Activated gamma-delta T cell treated with Interleukin-2 at 50 U/mL for 16 hours (primary cell): ENCODE results near the gene MRPS10.
"Not testable (repeated sequence)": the region's sequence is repeated elsewhere in the genome, so short reads cannot be mapped to it uniquely, and the experiment has no call there.

Experiments
- DNase-seq: peaks from one replicate; pipeline ENCODE4 v3.0.0-alpha.2; 2020

The MRPS10 gene

GRCh38 chr6:42204768-42205282 is 12.8 kb downstream of the MRPS10 start:
- DNase-seq, result no peak

GRCh38 chr6:42203183-42203582 is 14.5 kb downstream of the MRPS10 start:
- no peak for DNase-seq

GRCh38 chr6:42202131-42202915 is 15.3 kb downstream of the MRPS10 start:
- DNase-seq, result not testable (repeated sequence)

- no peak for DNase-seq
These were observed 16.3 kb downstream of the MRPS10 start for GRCh38 chr6:42201382-42201781.

GRCh38 chr6:42200035-42200434 is 17.6 kb downstream of the MRPS10 start:
- no peak for DNase-seq

- no peak for DNase-seq
These were observed 18.3 kb downstream of the MRPS10 start for GRCh38 chr6:42199106-42199981.

- DNase-seq, result no peak
These were observed 19.9 kb downstream of the MRPS10 start for GRCh38 chr6:42197555-42198362.

- no peak for DNase-seq
These were observed 22.2 kb downstream of the MRPS10 start for GRCh38 chr6:42195415-42195814.

GRCh38 chr6:42194056-42194455 is 23.6 kb downstream of the MRPS10 start:
- no peak for DNase-seq

GRCh38 chr6:42193491-42193894 is 24.2 kb downstream of the MRPS10 start:
- DNase-seq, result no peak

GRCh38 chr6:42192385-42192784 is 25.3 kb downstream of the MRPS10 start:
- not testable (repeated sequence) for DNase-seq

GRCh38 chr6:42190554-42191183 is 27.0 kb downstream of the MRPS10 start:
- no peak for DNase-seq

- DNase-seq, result no peak
These were observed 29.3 kb downstream of the MRPS10 start for GRCh38 chr6:42188406-42188805.

GRCh38 chr6:42185597-42185996 is 32.1 kb downstream of the MRPS10 start:
- no peak for DNase-seq

GRCh38 chr6:42184475-42184874 is 33.2 kb downstream of the MRPS10 start:
- no peak for DNase-seq

GRCh38 chr6:42182101-42182500 is 35.6 kb downstream of the MRPS10 start:
- no peak for DNase-seq

GRCh38 chr6:42179945-42180313 is 37.7 kb downstream of the MRPS10 start:
- no peak for DNase-seq

GRCh38 chr6:42179261-42179944 is 38.3 kb downstream of the MRPS10 start:
- no peak for DNase-seq

GRCh38 chr6:42177514-42178364 is 39.9 kb downstream of the MRPS10 start:
- peak; percentile 7 for DNase-seq

- DNase-seq, result no peak
These were observed 40.7 kb downstream of the MRPS10 start for GRCh38 chr6:42176981-42177380.

- no peak for DNase-seq
These were observed 41.8 kb downstream of the MRPS10 start for GRCh38 chr6:42175860-42176259.
